PFSK-1 (cell line): ENCODE results near the gene PAQR3.

Experiments used
- FOXP2 ChIP-seq: optimal IDR thresholded peaks from 2 replicates; pipeline ENCODE3; 2011; ENCODE audit warnings: borderline replicate concordance, control low read depth, inconsistent platforms; ENCODE audit not compliant: insufficient read depth; ENCODE audit errors: extremely low read length, extremely low read depth
- POLR2AphosphoS5 ChIP-seq: IDR thresholded peaks from 2 replicates; pipeline ENCODE4 v1.6.1; 2012; ENCODE audit warnings: low read depth, mild to moderate bottlenecking, control low read depth, low read length, moderate library complexity
- REST ChIP-seq, 2 experiments: IDR thresholded peaks; 2 replicates each; pipeline versions ENCODE4 v1.6.1 to v1.8.0; 2011 to 2012; ENCODE audit warnings: low read depth in 2 of 2, low read length in 2 of 2, control low read depth in 1 of 2, inconsistent platforms in 1 of 2, mild to moderate bottlenecking in 1 of 2, moderate library complexity in 1 of 2; ENCODE audit not compliant: insufficient read depth in 1 of 2
- SIN3A ChIP-seq: IDR thresholded peaks from 2 replicates; pipeline ENCODE4 v1.6.1; 2012; ENCODE audit warnings: mild to moderate bottlenecking, low read length, moderate library complexity, borderline replicate concordance; ENCODE audit not compliant: insufficient read depth
- TAF1 ChIP-seq: IDR thresholded peaks from 2 replicates; pipeline ENCODE4 v1.6.1; 2012; ENCODE audit warnings: low read length, control low read depth, borderline replicate concordance; ENCODE audit not compliant: insufficient read depth

PAQR3 gene

GRCh38 chr4:78901882-78902281 is 37.4 kb downstream of the PAQR3 start:
- TF ChIP-seq FOXP2 = no peak
- TF ChIP-seq POLR2AphosphoS5 = no peak
- TF ChIP-seq TAF1 = no peak
- TF ChIP-seq SIN3A = no peak
- TF ChIP-seq REST (IDR thresholded peaks at IDR 0.05; ENCODE audit: insufficient read depth in 1 of 2, low read depth in 2 of 2, low read length in 2 of 2) = no peak

GRCh38 chr4:78899302-78899701 is 39.9 kb downstream of the PAQR3 start:
- TF ChIP-seq TAF1 (no peak), SIN3A (no peak), REST (IDR thresholded peaks at IDR 0.05; ENCODE audit: insufficient read depth in 1 of 2, low read depth in 2 of 2, low read length in 2 of 2) (no peak), POLR2AphosphoS5 (no peak), FOXP2 (no peak)

GRCh38 chr4:78889955-78890354 is 49.3 kb downstream of the PAQR3 start:
- TF ChIP-seq SIN3A = no peak
- no peak for TF ChIP-seq TAF1
- TF ChIP-seq FOXP2 = no peak
- TF ChIP-seq POLR2AphosphoS5 = no peak
- no peak for TF ChIP-seq REST (IDR thresholded peaks at IDR 0.05; ENCODE audit: insufficient read depth in 1 of 2, low read depth in 2 of 2, low read length in 2 of 2)

GRCh38 chr4:78885598-78885997 is 53.6 kb downstream of the PAQR3 start:
- TF ChIP-seq TAF1 (no peak), SIN3A (no peak), REST (IDR thresholded peaks at IDR 0.05; ENCODE audit: insufficient read depth in 1 of 2, low read depth in 2 of 2, low read length in 2 of 2) (no peak), POLR2AphosphoS5 (no peak), FOXP2 (no peak)

GRCh38 chr4:78880874-78881492 is 58.3 kb downstream of the PAQR3 start:
- TF ChIP-seq FOXP2 = no peak
- TF ChIP-seq REST (IDR thresholded peaks at IDR 0.05; ENCODE audit: insufficient read depth in 1 of 2, low read depth in 2 of 2, low read length in 2 of 2) = no peak
